Left renal pelvis (tissue), 4 donors: Measurements from ENCODE around the gene TYK2. TPM values are rescaled to one million over a fixed set of nuclear protein-coding genes. Genes with fewer than 3 reads are reported as not detected.
"Not testable (repeated sequence)": the region's sequence is repeated elsewhere in the genome, so short reads cannot be mapped to it uniquely, and the experiment has no call there.

ENCODE experiments used
- DNase-seq, 4 donors: peaks; one replicate each; pipeline ENCODE4 v3.0.0-alpha.2; 2013; ENCODE audit warnings: low read depth in 4 of 4, low spot score in 3 of 4
- polyA plus RNA-seq, 4 donors: library from polyadenylated mRNA; unstranded; fragments of 120-200 nt; gene quantifications; one replicate each; pipeline ENCODE4 v1.2.1, GENCODE V29; 2013; ENCODE audit not compliant: insufficient read length in 4 of 4

Gene TYK2
- polyA plus RNA-seq, 4 donors: 102 to 170 (median 113) TPM

- DNase-seq: not testable (repeated sequence)
Measured at GRCh38 chr19:10336725-10337124, 43.6 kb downstream of the TYK2 start.

GRCh38 chr19:10335352-10335985 is 44.9 kb downstream of the TYK2 start:
- no peak for DNase-seq

- peak in 3 of 4 donors; percentile 70 to 82 (median 77) for DNase-seq
Measured at GRCh38 chr19:10334588-10335351, 45.6 kb downstream of the TYK2 start.

- DNase-seq: no peak
Measured at GRCh38 chr19:10333758-10334587, 46.4 kb downstream of the TYK2 start.

- DNase-seq: peak; percentile 89 to 94 (median 92)
Measured at GRCh38 chr19:10332965-10333757, 47.2 kb downstream of the TYK2 start, which contains the start of gene RAVER1. Gene RAVER1, minus strand, starts transcription at chr19:10333529. Its CDS starts 22 bp downstream, at chr19:10333507.

GRCh38 chr19:10332158-10332964 is 48.0 kb downstream of the TYK2 start:
- DNase-seq: no peak

GRCh38 chr19:10329555-10329954 is 50.8 kb downstream of the TYK2 start:
- no peak for DNase-seq

- DNase-seq: no peak
Measured at GRCh38 chr19:10328558-10329429, 51.6 kb downstream of the TYK2 start.

GRCh38 chr19:10327793-10328192 is 52.6 kb downstream of the TYK2 start:
- no peak for DNase-seq

- no peak for DNase-seq
Measured at GRCh38 chr19:10325732-10326131, 54.6 kb downstream of the TYK2 start.

- no peak for DNase-seq
Measured at GRCh38 chr19:10321874-10322835, 58.2 kb downstream of the TYK2 start.

- no peak for DNase-seq
Measured at GRCh38 chr19:10321417-10321797, 59.0 kb downstream of the TYK2 start.

GRCh38 chr19:10320602-10321416 is 59.6 kb downstream of the TYK2 start:
- no peak for DNase-seq

GRCh38 chr19:10318807-10319682 is 61.3 kb downstream of the TYK2 start:
- no peak for DNase-seq

- DNase-seq: no peak
Measured at GRCh38 chr19:10317857-10318462, 62.4 kb downstream of the TYK2 start.
